NCI-H146 (cell line): ENCODE results near the gene GOLGA8H.
"Not testable (repeated sequence)": the region's sequence is repeated elsewhere in the genome, so short reads cannot be mapped to it uniquely, and the experiment has no call there.

ENCODE experiments used
- DNase-seq: peaks from one replicate; lab custom pipeline; 2025; lab: John Stamatoyannopoulos, UW

Gene GOLGA8H, protein sequence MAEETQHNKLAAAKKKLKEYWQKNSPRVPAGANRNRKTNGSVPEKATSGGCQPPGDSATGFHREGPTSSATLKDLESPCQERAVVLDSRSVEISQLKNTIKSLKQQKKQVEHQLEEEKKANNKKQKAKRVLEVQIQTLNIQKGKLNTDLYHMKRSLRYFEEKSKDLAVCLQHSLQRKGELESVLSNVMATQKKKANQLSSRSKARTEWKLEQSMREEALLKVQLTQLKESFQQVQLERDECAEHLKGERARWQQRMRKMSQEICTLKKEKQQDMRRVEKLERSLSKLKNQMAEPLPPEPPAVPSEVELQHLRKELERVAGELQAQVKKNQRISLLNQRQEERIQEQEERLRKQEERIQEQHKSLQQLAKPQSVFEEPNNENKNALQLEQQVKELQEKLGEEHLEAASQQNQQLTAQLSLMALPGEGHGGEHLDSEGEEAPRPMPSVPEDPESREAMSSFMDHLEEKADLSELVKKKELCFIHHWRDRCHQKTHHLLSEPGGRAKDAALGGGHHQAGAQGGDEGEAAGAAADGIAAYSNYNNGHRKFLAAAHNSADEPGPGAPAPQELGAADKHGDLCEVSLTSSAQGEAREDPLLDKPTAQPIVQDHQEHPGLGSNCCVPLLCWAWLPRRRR

DNA sequence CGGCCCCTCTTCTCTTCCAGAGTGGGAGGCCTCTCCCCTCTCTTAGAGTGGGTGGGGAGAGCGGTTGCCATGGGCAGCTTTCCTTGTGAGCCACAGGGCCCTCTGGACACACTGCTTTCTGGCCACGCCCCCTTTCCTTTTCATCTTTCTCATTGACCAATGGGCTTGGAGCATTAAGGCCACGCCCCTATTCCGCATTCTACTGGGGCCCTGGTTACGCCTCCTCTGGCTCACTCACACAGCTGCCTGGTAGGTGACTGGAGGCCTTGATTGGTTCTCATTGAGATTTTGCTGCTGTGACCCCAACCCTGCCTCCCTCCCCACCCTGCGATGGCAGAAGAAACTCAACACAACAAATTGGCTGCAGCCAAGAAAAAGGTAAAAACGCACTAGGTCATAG, at the start of gene GOLGA8H:
Gene GOLGA8H (plus strand): TSS at position 233 of the 400 bp plus-strand sequence. CDS start 98 bp downstream, at position 331.
- DNase-seq = not testable (repeated sequence)

DNA sequence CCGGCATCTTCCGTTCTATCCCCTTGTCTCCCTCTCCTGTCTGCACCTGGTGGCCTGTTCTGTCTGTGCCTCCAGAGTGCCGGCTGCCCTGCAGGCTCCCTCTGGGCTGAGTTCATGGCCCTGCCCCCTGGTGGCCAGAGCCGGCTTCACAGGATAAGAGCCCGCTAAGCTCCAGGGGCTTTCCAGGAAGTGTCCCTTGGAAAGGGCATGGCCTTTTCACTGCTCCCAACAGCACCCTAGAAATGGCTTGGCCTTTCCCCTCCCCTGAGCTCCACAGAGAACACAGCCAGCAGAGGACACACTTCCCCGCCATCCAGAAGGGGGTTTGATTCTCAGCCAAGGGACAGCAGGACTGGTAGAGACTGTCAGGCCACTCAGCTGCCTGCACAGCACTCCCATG, 36.9 kb upstream of the GOLGA8H start:
- DNase-seq = not testable (repeated sequence)

DNA sequence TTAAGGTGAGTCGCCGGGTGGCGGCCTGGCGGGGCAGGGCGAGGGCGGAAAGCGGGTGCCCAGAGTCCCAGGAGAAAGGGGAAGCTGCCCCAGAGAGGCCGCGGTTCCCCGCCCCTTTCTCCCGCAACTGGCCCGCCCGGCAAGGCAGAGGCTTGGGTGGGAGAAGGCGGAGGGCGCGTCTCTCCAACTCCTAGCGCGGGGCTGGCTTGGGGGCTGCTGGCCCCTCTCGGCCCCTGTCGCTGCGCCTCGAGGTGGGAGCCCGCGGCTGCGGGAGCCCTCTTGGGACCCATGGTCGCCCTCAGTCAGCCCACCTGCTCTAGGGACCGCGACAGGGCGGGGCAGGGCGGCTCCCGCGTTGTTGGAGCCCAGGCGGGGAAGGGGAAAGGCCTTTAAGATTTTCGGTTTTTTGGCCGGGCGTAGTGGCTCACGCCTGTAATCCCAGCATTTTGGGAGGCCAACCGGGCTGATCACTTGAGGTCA, 30.8 kb upstream of the GOLGA8H start:
- DNase-seq = not testable (repeated sequence)

DNA sequence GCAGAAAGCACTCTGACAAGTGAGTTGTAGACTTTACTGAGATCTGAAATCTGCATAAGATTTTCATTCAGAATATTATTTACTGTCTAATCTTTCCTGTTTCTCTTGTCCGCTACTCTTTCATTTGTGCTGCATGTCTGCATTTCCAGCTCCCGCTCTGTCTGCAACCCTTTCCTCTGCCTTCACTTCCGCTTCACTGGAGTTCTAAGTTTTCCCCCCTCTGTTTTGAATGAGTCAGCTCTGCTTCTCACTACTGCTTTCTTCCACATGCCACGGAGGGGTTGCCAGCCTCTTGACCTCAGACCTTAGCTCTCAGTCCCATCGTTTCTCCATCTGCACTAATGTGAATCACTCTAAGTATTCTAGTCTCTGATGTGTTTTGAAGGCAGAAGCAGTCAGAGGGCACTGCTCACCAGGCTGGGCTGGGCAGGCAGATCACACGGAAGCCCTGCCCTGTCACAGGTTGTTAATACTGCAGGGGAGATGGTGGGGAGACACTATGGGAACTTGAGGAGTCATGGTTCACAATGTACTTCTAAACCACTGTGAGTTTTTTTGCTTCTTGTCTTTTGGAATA, 24.3 kb upstream of the GOLGA8H start:
- not testable (repeated sequence) for DNase-seq

DNA sequence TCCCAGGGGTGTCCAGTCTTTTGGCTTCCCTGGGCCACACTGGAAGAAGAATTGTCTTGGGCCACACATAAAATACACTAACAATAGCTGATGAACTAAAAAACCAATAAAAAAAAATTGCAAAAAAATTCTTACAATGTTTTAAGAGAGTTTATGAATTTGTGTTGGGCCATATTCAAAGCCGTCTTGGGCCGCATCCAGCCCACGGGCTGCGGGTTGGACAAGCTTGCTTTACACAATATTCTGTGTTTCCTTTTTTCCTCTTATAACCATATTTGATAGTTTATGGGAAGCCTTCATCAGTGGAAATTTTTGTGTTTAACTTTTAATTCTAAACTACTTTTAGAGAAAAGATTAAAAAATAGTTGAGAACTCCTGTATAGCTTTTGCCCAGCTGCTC, 23.1 kb upstream of the GOLGA8H start:
- DNase-seq = not testable (repeated sequence)

DNA sequence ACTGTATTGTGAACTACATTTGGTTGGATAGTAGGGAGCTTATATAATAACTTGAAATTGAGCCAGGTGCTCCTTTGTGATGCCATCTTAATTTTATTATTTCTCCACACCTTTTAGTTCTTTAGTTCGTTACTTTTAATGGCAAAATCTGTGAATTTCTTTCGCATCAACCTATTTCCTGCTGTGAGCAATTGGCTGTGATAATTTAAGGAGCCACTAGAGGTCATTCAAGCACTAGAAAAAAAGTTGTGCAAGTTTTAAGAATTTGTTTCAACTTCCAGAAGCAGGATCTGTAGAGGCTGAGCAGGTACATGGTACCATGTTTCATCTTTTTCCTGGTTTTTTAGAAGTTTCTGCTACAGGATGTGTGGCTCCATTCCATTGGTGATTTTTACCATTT, 4.9 kb upstream of the GOLGA8H start:
- not testable (repeated sequence) for DNase-seq

DNA sequence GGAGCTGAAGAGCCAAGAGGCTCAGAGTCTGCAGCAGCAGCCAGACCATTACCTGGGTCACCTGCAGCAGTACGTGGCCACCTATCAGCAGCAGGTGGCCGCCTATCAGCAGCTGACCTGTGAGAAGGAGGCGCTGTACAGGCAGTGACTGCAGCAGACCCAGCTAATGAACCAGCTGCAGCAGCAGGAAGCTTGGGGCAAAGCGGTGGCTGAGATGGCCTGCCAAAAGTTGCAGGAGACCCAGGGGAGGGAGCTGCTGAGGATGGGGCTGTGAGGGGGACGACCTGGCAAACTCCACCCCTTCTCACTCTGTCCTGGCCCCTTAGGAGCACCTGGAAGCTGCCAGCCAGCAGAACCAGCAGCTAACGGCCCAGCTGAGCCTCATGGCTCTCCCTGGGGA, 8.4 kb downstream of the GOLGA8H start:
- not testable (repeated sequence) for DNase-seq

DNA sequence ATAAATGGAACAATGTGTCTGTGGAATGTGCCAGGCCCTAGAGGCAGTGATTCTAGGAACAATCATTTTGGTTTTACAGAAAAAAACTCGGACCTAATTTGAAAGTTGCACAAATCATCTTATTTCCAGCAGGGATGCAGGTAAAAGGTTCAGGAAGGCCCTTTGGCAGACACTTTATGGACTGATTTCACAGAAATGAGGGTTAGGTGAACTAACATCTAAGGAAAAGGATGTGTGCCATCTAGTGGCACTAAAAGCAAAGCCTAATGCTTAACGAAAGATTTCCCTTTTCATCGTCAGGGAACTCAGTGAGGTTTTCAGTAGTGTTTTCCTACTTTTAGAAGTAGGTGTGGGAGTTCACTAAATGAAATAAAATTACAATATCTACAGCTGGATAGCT, 17.5 kb downstream of the GOLGA8H start:
- not testable (repeated sequence) for DNase-seq

DNA sequence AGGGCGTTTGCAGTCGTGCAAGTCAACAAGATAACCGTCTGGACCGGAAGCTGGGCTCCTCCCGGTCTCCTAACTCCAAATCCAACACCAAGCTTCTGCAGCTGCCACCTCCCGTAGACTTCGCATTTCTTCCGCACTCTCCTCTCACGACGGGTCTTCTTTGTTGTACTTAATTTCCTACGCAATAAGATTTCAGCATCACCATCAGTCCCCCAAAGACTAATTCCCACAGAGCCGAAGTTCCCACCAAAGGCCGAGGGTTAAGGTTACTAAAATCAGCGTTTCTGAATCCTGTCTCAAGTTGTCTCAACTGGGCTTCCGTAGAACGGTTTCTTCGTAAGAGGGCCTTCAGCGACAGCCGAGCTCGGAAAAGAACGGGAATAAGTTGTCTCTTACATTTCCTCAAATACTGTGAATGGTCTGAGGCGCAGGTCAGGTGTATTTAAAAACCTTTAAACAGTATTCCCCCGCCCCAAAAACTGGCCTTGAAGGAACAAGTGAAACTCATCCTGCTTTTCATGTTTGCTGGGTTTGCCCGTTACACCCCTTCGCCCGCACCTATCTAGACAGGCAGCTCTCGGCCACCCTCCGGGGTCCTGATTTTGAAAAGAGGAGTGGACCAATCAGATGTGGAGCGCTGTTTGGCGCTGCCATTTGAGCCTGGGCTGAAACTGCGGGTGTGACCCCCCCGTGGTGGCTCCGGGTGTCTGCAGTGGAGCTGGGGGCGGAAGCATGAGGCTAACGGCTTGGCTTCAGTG, 21.8 kb downstream of the GOLGA8H start, which contains the start of gene ARHGAP11B:
Gene ARHGAP11B (plus strand): TSS at position 693 of the 758 bp plus-strand sequence.
- not testable (repeated sequence) for DNase-seq

DNA sequence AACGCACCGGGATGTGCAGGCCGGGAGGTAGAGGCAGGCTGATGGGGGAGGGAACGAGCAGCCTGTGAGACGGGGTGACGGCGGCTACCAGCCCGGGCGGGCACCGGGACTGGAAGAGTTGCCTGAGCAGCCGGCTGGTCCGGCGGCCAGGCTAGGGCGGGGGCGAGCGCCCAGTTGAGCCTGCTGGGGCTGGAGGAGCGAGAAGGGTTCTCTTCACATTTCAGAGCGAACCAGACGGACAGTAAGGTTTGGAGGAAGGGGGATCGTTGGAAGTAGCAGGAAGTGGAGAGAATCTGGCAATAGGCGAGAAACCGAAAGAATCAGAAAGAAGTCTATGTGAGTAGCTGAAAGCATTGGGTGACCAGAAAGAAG, 22.4 kb downstream of the GOLGA8H start:
- not testable (repeated sequence) for DNase-seq

DNA sequence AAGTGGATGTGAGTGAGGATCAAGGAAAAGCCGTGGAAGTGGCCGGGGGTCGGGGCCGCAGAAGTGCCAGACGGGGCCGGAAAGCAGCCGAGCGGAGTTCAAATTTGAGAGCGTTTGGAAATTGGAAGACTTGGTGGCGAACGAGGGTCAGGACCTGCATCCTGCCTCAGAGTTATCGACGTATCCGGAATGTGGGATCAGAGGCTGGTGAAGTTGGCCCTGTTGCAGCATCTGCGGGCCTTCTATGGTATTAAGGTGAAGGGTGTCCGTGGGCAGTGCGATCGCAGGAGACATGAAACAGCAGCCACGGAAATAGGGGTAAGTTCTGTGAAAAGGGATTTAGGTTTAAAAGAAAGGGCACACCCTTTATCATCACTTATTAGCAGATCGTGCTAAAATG, 22.8 kb downstream of the GOLGA8H start:
- not testable (repeated sequence) for DNase-seq

DNA sequence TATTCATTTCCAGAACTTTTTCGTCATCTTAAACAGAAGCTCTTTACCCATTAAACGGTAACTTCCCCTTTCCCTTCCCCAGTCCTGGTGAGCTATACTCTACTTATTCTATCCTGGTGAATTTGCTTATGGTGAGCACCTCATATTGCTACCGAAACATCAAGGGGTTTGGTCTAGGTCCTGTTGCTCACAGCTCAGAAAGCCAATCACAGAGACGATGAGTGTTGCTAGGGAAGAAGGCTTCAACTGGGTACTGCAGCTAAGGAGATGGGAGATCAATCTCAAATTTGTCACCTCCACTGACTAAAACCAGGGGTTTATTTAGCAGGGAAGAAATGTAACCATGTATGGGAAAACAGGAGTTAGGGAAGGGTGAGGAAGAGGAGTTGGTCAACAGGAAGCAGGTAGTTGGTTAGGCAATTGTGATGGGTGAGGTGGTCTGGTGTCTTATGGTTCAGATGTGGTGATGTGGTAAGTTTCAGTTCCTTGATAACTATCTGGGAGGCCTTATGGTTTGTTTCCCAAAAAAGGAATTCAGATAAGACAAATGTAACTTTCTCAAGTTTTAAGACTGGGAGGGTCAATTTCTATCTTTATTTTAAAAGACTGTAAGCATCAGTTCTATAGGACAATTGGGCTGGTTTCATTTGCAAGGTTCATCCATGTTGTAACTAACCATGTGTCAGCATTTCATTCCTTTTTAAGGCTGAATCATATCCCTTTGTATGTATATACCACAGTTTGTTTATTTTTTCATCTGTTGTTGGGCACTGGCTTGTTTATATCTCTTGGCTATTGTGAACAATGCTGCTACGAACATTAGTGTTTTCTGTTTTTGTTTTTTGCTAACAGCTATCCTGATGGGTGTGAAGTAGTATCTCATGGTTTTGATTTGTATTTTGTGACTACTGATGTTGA, 46.4 kb downstream of the GOLGA8H start:
- no peak for DNase-seq

DNA sequence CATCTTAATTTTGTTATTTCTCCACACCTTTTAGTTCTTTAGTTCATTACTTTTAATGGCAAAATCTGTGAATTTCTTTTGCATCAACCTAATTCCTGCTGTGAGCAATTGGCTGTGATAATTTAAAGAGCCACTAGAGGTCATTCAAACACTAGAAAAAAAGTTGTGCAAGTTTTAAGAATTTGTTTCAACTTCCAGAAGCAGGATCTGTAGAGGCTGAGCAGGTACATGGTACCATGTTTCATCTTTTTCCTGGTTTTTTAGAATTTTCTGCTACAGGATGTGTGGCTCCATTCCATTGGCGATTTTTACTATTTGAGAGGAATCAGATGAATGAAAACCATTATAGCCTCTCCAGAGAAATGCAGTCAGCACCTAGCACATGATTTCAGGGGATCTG, 57.3 kb downstream of the GOLGA8H start:
- not testable (repeated sequence) for DNase-seq
